Thyroid gland (tissue), 4 donors: ENCODE measurements around the gene WBP4. TPM values are rescaled to one million over a fixed set of nuclear protein-coding genes. Genes with fewer than 3 reads are reported as not detected.
A peak's percentile ranks its signal among the peaks of the same experiment; 100 is the strongest.

ENCODE experiments used
- DNase-seq, 2 donors: peaks; one replicate each; pipeline ENCODE4 v3.0.0-alpha.2; 2019
- H3K27ac ChIP-seq, 3 donors: fragments of 200-600 bp; sonication (generic); 1 replicate in 2 of 3; 2 replicates in 1 of 3; pipeline ENCODE4 v1.5.1; 2016 to 2019; ENCODE audit warnings: mild to moderate bottlenecking in 1 of 3, moderate library complexity in 1 of 3
- H3K27me3 ChIP-seq: fragments of 200-600 bp; sonication (generic); one replicate; pipeline ENCODE4 v1.5.1; 2019
- H3K36me3 ChIP-seq, 2 donors: fragments of 200-600 bp; sonication (generic); one replicate each; pipeline ENCODE4 v1.5.1; 2016 to 2019
- H3K4me1 ChIP-seq, 2 donors: fragments of 200-600 bp; sonication (generic); one replicate each; pipeline ENCODE4 v1.5.1; 2017 to 2019
- H3K4me3 ChIP-seq, 3 donors: fragments of 200-600 bp; sonication (generic); replicated peaks in 1 of 3; 1 replicate in 2 of 3; 2 replicates in 1 of 3; pipeline ENCODE4 v1.5.1; 2016; ENCODE audit warnings: mild to moderate bottlenecking in 1 of 3
- H3K9me3 ChIP-seq: fragments of 200-600 bp; sonication (generic); one replicate; pipeline ENCODE4 v1.5.1; 2017
- POLR2A ChIP-seq, 2 donors: fragments of 450-650 bp; IDR thresholded peaks; one replicate each; pipeline ENCODE4 v1.6.1; 2017; ENCODE audit warnings: antibody characterized with exemption in 2 of 2, mild to moderate bottlenecking in 2 of 2, moderate library complexity in 1 of 2
- WGBS, 2 donors: methylation state at CpG; one replicate each; pipeline ENCODE4 v1.1.5; 2017; 5-methylcytosine and 5-hydroxymethylcytosine counted together
- intact Hi-C: fragments of 100-400 bp; cut with DNase I; formaldehyde crosslinking; loops from one replicate; pipeline ENCODE4 v1.15.1; 2023
- total RNA-seq, 4 donors: library from RNA; depleted of rRNA; stranded (reverse); fragments of >200 nt; gene quantifications; one replicate each; pipeline ENCODE4 v1.2.3, GENCODE V29; 2016
- TF ChIP-seq, protein P1 (sequence below), 6 experiments: fragments of 200-600 bp in 3 of 6; fragments of 450-650 bp in 3 of 6; sonication (generic) in 3 of 6; IDR thresholded peaks; one replicate each; pipeline ENCODE4 v1.5.1; 2016 to 2019; ENCODE audit warnings: antibody characterized with exemption in 6 of 6, mild to moderate bottlenecking in 2 of 6, inconsistent platforms in 1 of 6, moderate library complexity in 1 of 6

WBP4 gene
- total RNA-seq, 4 donors from 2014 or later = 9.4 to 19.2 (median 10.6) TPM

DNA sequence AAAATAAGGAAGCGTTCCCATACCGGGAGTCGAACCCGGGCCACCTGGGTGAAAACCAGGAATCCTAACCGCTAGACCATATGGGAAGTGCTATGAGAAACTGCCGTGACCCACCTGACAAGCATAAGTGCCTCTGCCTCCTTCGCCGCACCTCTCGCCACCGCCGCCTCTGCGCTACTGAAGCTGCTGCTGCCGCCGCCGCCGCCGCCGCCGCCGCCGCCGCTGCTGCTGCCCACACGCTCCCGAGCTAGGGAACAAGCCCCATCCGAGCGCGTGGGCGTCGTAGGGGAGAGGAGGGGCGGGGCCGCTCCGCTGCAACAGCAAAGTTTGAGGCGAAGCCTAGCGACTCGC is 610 bp upstream of the WBP4 start:
- H3K36me3 ChIP-seq = no peaks in the 10 kb centered on the region
- peak overlapping the region; percentile 64 to 76 (median 66) for H3K4me3 ChIP-seq
- H3K27me3 ChIP-seq = no peaks in the 10 kb centered on the region
- WGBS, 2 donors = 0 to 2% methylated on average over 10 to 32 of the region's 35 CpGs
- H3K27ac ChIP-seq = peak overlapping the region; percentile 99
- intact Hi-C loops = loop anchor here (10.0 kb wide), 1 partner anchor 286 kb away; the partner anchor contains the start of gene MRPS31
- H3K9me3 ChIP-seq = no peaks in the 10 kb centered on the region
- no peak for TF ChIP-seq POLR2A (IDR thresholded peaks at IDR 0.05)
- TF ChIP-seq, protein P1, sequence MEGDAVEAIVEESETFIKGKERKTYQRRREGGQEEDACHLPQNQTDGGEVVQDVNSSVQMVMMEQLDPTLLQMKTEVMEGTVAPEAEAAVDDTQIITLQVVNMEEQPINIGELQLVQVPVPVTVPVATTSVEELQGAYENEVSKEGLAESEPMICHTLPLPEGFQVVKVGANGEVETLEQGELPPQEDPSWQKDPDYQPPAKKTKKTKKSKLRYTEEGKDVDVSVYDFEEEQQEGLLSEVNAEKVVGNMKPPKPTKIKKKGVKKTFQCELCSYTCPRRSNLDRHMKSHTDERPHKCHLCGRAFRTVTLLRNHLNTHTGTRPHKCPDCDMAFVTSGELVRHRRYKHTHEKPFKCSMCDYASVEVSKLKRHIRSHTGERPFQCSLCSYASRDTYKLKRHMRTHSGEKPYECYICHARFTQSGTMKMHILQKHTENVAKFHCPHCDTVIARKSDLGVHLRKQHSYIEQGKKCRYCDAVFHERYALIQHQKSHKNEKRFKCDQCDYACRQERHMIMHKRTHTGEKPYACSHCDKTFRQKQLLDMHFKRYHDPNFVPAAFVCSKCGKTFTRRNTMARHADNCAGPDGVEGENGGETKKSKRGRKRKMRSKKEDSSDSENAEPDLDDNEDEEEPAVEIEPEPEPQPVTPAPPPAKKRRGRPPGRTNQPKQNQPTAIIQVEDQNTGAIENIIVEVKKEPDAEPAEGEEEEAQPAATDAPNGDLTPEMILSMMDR (IDR thresholded peaks at IDR 0.05) = no peak
- H3K4me1 ChIP-seq = peaks cover 32 to 51% of the 10 kb centered on the region in 2 donors
- DNase-seq = peak; percentile 86 to 88

DNA sequence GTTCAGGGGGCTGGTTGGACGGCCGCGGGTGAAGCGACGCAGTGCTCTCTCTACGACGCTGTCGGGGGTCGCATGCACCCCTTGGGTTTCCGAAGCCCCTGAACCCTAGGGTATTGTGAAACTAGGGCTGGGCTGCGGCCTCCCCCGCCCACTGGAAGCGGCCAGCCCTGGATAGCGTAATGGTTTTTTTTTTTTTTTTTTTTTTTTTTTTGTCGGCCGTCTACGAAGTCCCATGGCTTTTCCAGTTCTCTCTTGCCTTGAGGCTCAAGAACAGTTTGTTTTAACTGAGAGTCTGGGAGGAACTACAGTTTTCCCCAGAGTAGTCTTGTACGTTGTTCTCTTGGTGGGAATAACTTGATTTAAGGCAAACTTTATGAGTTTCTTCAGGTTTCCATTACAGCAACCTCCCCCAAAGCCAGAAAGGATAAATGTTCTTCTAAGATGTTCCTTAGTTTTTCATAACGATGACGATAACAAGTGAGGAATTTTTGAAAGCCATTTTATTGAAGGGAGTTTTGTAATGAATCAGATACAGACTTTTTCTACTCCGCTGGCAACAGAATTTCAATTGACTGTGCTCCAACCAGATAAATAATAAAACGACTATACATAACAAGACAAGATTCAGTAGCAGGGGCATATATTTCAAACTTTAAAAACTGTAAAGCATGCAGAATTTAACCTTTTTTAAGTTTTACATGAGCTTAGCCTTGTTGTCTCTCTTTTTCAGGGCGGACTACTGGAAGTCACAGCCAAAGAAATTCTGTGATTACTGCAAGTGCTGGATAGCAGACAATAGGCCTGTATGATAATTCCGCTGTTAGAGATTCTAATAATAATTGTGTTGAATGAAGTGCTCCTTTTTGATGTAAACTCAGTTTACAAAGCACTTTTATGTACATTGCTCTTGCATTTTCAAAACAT is 867 bp downstream of the WBP4 start:
- DNase-seq = no peak
- Histone ChIP-seq H3K9me3 (no peaks in the 10 kb centered on the region), H3K27me3 (no peaks in the 10 kb centered on the region), H3K4me1 (peaks cover 26 to 43% of the 10 kb centered on the region in 2 donors), H3K27ac (peak overlapping the region; percentile 99), H3K4me3 (peak overlapping the region; percentile 64 to 76 (median 66)), H3K36me3 (peaks cover 4 to 8% of the 10 kb centered on the region in 2 donors)
- no peak for TF ChIP-seq POLR2A (IDR thresholded peaks at IDR 0.05)
- TF ChIP-seq, protein P1 (IDR thresholded peaks at IDR 0.05) = no peak
- 5 to 6% methylated on average over 24 of the region's 24 CpGs for WGBS, 2 donors
- intact Hi-C loops = loop anchor here (10.0 kb wide), 1 partner anchor 287 kb away; the partner anchor contains the start of gene MRPS31

DNA sequence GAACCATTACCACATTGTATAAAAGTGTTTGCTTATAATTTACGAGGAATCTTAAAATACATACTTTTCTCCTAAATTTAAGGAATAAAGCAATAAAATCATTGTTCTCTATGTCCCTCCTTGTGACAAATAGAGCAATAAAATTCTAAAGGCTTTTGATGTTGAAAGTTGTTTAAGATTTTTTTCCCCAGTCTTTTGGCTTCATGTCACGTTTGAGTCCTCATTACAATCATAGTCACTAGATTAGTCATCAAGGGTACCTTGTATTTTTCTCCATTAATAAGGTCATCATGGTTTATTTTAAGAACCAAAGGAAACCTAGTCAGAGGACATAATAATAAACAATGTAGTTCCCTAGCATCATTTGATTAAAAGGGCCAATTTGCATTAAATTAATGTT is 3.2 kb downstream of the WBP4 start:
- Histone ChIP-seq H3K4me1 (peaks cover 14 to 26% of the 10 kb centered on the region in 2 donors), H3K27me3 (no peaks in the 10 kb centered on the region), H3K36me3 (peaks cover 16 to 25% of the 10 kb centered on the region in 2 donors), H3K4me3 (no peak overlapping the region), H3K27ac (no peak overlapping the region), H3K9me3 (no peaks in the 10 kb centered on the region)
- 68 to 81% methylated on average over 2 of the region's 2 CpGs for WGBS, 2 donors
- no peak for DNase-seq
- TF ChIP-seq, protein P1 (IDR thresholded peaks at IDR 0.05) = no peak
- intact Hi-C loops = loop anchor here (10.0 kb wide), 1 partner anchor 290 kb away; the partner anchor contains the start of gene MRPS31

DNA sequence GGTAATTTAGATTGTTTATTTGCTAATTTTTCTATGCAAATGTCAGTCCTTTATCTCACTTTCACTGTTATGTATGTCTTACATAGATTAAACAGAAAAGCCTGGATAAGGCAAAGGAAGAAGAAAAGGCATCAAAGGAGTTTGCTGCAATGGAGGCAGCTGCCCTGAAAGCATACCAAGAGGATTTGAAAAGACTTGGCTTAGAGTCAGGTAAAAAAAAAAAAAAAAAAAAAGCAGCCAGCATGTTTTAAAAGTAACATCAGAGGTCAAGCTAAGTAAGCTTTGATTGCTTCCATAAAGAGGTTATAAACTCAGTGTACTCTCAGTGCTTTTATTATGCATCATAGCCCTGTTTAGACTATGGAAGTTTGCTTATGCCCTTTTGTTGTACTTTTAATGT is 3.8 kb downstream of the WBP4 start:
- no peak overlapping the region for H3K27ac ChIP-seq
- H3K36me3 ChIP-seq = peaks cover 22 to 31% of the 10 kb centered on the region in 2 donors
- no peaks in the 10 kb centered on the region for H3K9me3 ChIP-seq
- no peaks in the 10 kb centered on the region for H3K27me3 ChIP-seq
- intact Hi-C loops = loop anchor here (10.0 kb wide), 1 partner anchor 290 kb away; the partner anchor contains the start of gene MRPS31
- TF ChIP-seq POLR2A (IDR thresholded peaks at IDR 0.05) = no peak
- TF ChIP-seq, protein P1 (IDR thresholded peaks at IDR 0.05) = no peak
- no peak for DNase-seq
- H3K4me1 ChIP-seq = peaks cover 14 to 26% of the 10 kb centered on the region in 2 donors
- no peak overlapping the region for H3K4me3 ChIP-seq

DNA sequence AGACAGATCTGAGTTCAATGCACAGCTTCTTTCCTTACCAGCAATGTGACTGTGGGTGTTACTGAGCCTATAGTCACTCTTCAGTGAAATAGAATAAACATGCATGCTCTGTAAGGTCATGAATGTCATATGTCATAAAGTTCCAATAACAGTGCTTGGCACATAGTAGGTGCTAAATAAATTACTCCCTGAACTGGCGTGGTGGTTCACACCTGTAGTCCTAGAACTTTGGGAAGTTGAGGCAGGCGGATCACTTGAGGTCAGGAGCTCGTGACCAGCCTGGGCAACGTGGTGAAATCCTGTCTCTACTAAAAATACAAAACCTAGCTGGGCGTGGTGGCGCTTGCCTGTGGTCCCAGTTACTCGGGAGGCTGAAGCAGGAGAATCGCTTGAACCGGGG is 13.2 kb downstream of the WBP4 start:
- TF ChIP-seq POLR2A (IDR thresholded peaks at IDR 0.05) = no peak
- TF ChIP-seq, protein P1 (IDR thresholded peaks at IDR 0.05) = no peak
- Histone ChIP-seq H3K36me3 (peaks cover 49% of the 10 kb centered on the region in 2 donors), H3K27ac (no peak overlapping the region), H3K4me1 (no peaks in the 10 kb centered on the region), H3K27me3 (no peaks in the 10 kb centered on the region), H3K9me3 (no peaks in the 10 kb centered on the region), H3K4me3 (no peak overlapping the region)
- no peak for DNase-seq
- 88 to 91% methylated on average over 9 of the region's 9 CpGs for WGBS, 2 donors
- intact Hi-C loops = no loop called here
